ENCODE results near the gene GDPD3.

GDPD3 gene

DNA sequence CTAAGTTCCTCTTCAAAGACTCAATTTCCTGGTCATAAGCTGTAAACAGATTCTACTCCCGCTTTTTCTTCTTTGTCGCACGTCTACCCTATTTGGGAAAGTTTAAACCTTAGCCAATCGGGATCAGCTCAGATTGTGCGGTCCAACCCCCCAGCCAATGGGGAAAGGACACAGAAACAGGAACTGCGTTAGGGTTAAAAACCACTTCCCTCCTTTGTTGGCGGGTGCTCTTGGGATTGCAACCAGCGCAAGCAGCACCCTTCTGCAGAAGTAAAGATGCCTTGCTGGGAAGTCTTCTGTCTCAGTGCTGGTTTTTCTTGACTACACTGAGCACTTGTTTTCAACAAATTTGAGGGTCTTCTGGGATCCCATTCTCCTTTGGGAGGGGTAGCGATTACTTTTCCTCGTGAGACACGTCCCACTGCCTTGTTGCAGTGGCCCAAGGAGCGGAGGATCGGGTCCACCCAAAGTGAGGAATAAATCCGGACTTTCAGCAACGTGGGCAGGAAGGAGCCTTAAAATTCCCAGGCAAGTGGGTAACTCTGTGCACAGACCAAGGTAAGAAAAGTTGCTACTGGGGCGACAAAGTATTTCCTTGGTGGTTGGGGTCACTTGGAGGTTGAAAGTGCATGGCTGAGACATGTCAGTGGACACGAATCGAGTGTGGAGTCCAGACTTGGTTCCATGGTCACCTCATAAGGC lies 16.3 kb downstream of the GDPD3 start:
- no peaks in the 10 kb centered on the region for H3K27me3 ChIP-seq
- H3K9me3 ChIP-seq, result peaks cover 0 to 9% (median 0%) of the 10 kb centered on the region in 3 donors
- peak overlapping the region; percentile 82 to 90 for H3K4me3 ChIP-seq
- TF ChIP-seq, protein P1, sequence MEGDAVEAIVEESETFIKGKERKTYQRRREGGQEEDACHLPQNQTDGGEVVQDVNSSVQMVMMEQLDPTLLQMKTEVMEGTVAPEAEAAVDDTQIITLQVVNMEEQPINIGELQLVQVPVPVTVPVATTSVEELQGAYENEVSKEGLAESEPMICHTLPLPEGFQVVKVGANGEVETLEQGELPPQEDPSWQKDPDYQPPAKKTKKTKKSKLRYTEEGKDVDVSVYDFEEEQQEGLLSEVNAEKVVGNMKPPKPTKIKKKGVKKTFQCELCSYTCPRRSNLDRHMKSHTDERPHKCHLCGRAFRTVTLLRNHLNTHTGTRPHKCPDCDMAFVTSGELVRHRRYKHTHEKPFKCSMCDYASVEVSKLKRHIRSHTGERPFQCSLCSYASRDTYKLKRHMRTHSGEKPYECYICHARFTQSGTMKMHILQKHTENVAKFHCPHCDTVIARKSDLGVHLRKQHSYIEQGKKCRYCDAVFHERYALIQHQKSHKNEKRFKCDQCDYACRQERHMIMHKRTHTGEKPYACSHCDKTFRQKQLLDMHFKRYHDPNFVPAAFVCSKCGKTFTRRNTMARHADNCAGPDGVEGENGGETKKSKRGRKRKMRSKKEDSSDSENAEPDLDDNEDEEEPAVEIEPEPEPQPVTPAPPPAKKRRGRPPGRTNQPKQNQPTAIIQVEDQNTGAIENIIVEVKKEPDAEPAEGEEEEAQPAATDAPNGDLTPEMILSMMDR (IDR thresholded peaks at IDR 0.05), result no peak
- H3K36me3 ChIP-seq, result peaks cover 11 to 23% (median 16%) of the 10 kb centered on the region in 3 donors
- DNase-seq, result no peak
- H3K4me1 ChIP-seq, result peaks cover 0 to 40% (median 28%) of the 10 kb centered on the region in 4 donors
- peak overlapping the region; percentile 94 to 98 for H3K27ac ChIP-seq
- intact Hi-C loops (cut with DNase I; ENCODE audit: low total_unique reads), result loop anchor here (1.0 kb wide), 1 partner anchor 26 kb away; the partner anchor contains the start of gene MAPK3

DNA sequence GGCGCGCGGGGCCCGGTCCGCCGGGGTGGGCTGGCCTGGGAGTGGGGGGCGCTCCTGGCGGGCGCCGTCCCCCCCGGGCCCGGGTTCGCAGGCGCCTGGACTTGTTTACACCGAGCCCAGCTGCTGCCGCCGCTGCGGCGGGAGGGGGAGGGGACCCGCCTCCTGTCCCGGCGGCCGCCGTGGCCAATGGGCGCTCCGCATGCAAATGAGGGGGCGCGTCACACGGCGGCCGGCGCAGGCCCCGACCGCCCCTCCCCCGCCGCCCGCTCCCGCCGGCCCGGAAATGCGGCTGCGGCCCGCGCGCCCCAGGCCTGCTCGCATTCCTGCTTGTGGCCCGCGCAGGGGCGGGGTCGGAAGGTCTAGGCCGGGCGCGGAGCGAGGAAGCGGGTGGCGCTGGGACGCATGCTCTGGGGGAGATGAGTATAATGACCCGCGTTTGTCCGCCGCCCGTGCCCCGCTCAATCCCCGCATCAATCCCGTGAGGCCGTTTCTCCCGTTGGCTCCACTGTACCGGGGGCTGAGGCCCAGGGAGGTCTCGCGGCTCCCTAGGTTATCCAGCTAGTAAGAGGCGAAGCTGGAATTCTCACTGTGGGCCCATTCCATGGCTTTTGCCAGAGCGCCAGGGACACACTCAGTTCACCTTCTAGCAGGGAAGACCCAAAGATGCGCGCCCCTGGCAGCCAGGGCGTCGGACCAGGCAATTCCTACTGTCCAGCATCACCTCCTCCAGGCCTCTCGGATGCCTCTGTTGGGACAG lies 17.1 kb downstream of the GDPD3 start, which contains the start of gene YPEL3:
YPEL3 (minus strand) TSS at position 109 of the 757 bp plus-strand sequence. CDS start 731 bp downstream, outside the sequence.
- Histone ChIP-seq H3K27me3 (no peaks in the 10 kb centered on the region), H3K27ac (peak within 1 kb of the TSS; percentile 94 to 98), H3K4me3 (peak within 1 kb of the TSS; percentile 82 to 90), H3K9me3 (peaks cover 0 to 9% (median 0%) of the 10 kb centered on the region in 3 donors), H3K4me1 (peaks cover 0 to 45% (median 32%) of the 10 kb centered on the region in 4 donors), H3K36me3 (peaks cover 11 to 23% (median 16%) of the 10 kb centered on the region in 3 donors)
- peak; percentile 94 to 97 for DNase-seq
- intact Hi-C loops (cut with DNase I; ENCODE audit: low total_unique reads), result loop anchor here (1.0 kb wide), 1 partner anchor 27 kb away; the partner anchor contains the start of gene MAPK3
- TF ChIP-seq, protein P1 (IDR thresholded peaks at IDR 0.05), result no peak

DNA sequence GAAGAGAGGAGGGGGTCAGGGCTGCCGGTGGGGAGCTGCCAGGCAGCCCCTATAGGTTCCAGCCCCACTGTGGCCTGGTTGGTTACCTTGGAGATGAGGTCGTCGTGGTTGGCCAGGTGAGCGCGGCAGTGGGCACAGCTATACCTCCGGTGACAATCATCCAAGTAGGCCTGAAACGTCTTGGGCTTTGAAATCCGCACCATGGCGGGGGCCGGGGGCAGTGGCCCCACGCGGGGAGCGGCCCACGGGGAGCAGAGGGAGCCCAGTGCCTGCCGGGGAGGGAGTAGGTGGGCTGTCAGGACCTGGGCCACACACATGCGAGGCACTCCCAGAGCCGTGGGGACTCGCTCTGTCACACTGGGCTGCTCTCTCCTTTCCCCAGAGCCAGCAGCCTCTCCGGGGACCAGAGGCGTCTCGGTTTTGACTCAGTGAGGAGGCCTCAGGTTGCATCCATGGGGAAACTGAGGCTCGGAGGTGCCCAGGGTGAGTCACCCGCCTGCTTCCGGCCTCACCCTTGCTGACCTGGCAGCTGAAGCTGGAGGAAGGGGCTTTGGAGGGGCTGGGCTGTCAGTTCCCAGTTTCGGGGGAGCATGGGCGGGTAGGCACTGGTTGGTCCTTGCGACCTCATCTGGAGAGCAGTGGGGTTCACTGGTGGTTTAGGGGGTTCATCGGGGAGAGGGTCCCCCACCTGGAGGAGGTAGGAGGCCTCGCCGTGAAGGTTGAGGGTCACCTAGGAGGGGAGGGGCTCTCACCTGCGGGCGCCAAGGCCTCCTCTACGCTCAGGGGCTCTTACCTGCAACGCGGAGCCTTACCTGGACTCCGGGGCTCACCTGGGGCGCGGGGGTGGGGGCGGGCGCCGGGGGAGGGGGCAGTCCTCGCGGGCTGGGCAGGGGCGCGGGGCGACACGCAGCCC lies 17.9 kb downstream of the GDPD3 start:
- intact Hi-C loops (cut with DNase I; ENCODE audit: low total_unique reads), result loop anchor here (1.0 kb wide), 1 partner anchor 28 kb away; the partner anchor contains the start of gene MAPK3

DNA sequence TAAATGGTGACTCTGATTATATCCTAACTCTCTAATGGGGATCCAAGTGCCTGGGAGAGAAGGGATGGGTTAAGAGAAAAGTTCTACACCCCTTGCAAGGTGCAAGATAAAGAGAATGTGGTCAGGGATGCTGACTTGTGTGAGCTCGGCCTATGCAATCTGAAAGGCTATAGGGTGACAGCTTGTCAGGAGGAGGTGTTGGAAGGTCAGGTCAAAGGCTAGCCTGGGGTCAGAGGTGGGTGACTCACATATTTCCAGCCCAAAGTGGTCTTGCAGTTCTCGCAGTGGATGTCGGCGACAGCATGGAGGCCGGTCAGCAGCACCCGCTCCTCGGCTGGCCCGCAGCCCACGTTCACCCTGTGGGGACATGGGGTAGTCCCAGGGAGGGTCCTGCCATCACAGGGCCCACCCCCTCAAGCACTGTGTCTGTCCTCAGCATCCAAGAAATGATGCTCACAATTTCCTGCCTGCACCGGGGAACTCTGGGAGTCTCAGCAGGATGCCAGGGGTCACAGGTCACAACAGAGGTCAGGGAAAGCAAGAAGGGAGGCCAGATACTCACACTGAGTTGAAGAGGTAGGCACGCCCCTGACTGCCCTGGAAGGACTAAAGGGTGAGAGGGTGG lies 18.7 kb downstream of the GDPD3 start:
- Histone ChIP-seq H3K36me3 (peaks cover 11 to 23% (median 16%) of the 10 kb centered on the region in 3 donors), H3K4me3 (peak overlapping the region; percentile 82 to 90), H3K27me3 (no peaks in the 10 kb centered on the region), H3K27ac (peak overlapping the region; percentile 94 to 98), H3K4me1 (peaks cover 0 to 56% (median 38%) of the 10 kb centered on the region in 4 donors), H3K9me3 (peaks cover 0 to 9% (median 0%) of the 10 kb centered on the region in 3 donors)
- intact Hi-C loops (cut with DNase I; ENCODE audit: low total_unique reads), result no loop called here
- no peak for DNase-seq
- TF ChIP-seq, protein P1 (IDR thresholded peaks at IDR 0.05), result no peak

More for the DNA sequence above, 17.9 kb downstream of the GDPD3 start:
- H3K27ac ChIP-seq, result peak overlapping the region; percentile 94 to 98
- peaks cover 11 to 23% (median 16%) of the 10 kb centered on the region in 3 donors for H3K36me3 ChIP-seq
- no peak for DNase-seq
- H3K4me1 ChIP-seq, result peaks cover 0 to 54% (median 38%) of the 10 kb centered on the region in 4 donors
- H3K4me3 ChIP-seq, result peak overlapping the region; percentile 82 to 90
- H3K27me3 ChIP-seq, result no peaks in the 10 kb centered on the region
- TF ChIP-seq, protein P1 (IDR thresholded peaks at IDR 0.05), result no peak
- peaks cover 0 to 9% (median 0%) of the 10 kb centered on the region in 3 donors for H3K9me3 ChIP-seq
